Muscle of back (tissue), 11 donors: ENCODE data around the gene C6orf15. TPM values are rescaled to one million over a fixed set of nuclear protein-coding genes. Genes with fewer than 3 reads are reported as not detected.

Source experiments
- DNase-seq, 3 donors: peaks; one replicate each; pipeline versions ENCODE4 v3.0.0 to v3.0.0-alpha.2; 2013
- polyA plus RNA-seq, 10 donors: library from polyadenylated mRNA; unstranded; fragments of 120-200 nt; gene quantifications; one replicate each; pipeline ENCODE4 v1.2.1, GENCODE V29; 2013; ENCODE audit not compliant: insufficient read length in 10 of 10

C6orf15 gene
- polyA plus RNA-seq, 10 donors = not detected

GRCh38 chr6:31110825-31111582 lies 1.4 kb downstream of the C6orf15 start:
- DNase-seq = no peak

GRCh38 chr6:31107052-31107451 lies 5.3 kb downstream of the C6orf15 start:
- DNase-seq = no peak

- no peak for DNase-seq
Measured at GRCh38 chr6:31103136-31103535, 9.2 kb downstream of the C6orf15 start.

- no peak for DNase-seq
Measured at GRCh38 chr6:31098449-31098938, 13.9 kb downstream of the C6orf15 start.

- DNase-seq = no peak
Measured at GRCh38 chr6:31096656-31097055, 15.7 kb downstream of the C6orf15 start.

DNA sequence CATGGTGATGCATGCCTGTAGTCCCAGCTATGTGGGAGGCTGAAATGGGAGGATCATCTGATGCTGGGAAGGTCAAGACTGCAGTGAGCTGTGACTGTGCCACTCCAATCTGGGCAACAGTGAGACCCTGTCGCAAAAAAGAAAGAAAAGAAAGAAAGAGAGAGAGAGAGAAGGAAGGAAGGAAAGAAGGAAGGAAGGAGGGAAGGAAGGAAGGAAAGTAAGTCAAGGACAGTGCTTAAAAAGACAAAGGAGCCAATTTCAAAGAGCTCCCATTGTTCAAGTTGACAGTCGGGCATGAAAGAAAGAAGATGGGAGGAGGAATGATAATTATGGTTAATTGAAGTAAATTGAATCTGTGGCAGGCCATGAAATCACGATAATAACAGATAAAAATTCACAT lies 16.2 kb downstream of the C6orf15 start:
- DNase-seq = no peak

DNA sequence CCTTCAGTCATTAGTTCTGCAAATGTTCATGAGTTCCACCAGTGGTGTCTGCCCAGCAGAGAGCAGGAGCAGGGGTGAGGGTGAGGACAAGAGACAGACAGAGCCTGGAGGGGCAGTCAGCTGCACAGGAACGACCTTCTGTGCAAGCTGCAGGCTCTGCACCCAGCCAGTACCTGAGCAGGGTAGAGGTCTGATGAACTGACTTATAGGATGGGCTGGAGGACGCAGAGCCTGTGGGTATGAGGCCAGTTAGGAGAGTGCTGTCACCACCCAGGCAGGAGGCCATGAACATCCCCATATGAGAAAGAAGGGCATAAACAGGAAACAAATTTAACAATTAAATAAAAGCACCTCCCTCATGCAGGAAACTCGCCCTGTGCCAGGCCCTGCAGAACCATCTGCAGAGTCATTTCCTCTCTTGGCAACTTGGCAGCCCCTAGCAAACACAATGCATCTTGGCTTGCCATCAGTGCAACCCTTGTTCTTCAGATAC lies 17.9 kb downstream of the C6orf15 start:
- DNase-seq = no peak

DNA sequence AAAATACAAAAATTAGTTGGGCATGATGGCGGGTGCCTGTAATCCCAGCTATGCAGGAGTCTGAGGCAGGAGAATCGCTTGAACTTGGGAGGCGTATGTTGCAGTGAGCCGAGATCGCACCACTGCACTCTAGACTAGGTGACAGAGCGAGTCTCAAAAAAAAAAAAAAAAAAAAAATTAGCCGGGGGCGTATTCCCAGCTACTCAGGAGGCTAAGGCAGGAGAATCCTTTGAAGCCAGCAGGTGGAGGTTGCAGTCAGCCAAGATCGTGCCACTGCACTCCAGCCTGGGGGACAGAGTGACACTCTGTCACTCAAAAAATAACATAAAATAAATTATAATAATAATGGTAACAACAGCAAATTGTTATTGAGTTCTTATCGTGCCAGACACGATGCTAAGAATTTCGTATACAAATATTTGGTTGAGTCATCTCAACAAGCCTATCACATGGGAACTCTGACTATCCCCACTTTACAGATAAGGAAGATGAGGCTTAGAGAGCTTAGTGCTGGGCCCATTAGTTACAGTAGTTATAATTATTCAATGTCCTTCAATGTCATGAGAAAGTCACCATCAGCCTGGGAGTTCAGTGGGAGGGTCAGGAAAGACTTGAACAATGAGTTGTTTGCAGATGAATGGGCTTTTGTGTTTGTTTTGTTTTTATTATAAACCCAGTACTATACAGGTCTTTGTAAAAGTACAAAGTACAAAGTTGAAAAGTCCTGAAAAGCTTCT lies 19.4 kb downstream of the C6orf15 start:
- no peak for DNase-seq

- no peak for DNase-seq
Measured at GRCh38 chr6:31092238-31092637, 20.1 kb downstream of the C6orf15 start.

DNA sequence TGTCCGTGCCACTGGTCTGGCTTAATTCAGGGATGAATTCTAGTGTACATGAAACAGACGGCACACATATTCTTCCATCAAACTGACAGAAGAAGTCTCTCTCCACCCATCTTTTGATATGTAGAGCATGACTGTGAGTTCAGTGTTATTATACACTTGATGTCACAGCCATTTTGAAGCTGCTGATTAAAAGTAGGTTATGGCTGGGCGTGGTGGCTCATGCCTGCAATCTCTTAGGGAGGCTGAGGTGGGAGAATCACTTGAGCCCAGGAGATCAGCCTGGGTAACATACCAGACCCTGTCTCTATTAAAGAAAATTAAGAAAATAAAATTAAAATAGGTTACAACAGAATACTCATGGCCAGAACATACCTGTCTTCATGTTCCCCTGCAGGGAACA lies 20.7 kb downstream of the C6orf15 start:
- no peak for DNase-seq

DNA sequence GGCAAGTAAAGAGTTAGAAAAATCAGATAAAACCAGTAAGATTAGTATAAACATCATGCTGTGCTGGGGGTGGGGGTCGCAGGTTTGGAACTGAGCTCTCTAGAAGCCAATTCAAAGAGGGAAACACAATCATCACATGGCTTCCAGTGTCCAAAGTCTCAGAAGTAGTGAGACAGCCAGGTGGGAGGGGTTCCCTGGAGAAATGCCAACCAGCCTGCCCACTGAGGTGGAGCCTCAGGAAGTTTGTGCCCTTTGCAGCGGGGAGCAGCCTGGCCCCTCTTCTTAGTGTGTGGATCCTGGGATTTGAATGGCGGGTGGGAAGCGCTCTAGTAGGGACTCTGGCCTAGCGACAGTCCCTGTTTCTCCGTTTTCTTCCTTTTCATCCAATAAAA lies 21.4 kb downstream of the C6orf15 start:
- DNase-seq = no peak

DNA sequence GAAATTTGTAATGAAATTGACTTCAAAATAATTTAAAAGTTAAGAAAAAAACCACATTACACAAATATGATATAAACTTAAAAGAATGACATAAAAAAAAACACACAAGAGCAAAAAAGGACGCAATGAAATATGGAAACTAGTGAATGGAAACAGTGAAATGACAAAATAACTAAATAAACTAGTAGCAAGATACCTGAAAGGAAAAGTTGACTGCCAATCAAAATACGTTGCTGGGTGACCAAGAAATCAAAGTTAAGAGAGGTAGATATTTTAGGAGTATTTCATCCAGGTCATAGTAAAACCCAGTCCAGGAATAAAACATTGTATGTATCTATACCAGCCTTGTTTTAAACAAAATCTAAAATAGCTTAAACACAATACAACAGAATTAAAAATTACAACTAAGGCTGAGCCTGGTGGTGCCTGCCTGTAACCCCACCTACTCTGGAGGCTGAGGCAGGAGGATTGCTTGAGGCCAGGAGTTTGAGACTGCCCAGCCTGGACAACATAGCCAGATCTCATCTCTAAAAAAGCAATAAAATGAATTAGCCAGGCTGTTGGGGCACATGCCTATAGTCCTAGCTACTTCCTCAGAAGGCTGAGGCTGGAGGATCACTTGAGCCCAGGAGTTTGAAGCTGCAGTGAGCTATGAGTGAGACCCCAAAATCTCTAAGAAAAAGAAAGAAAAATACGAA lies 22.0 kb downstream of the C6orf15 start:
- DNase-seq = no peak

GRCh38 chr6:31087494-31088089 lies 24.8 kb downstream of the C6orf15 start:
- peak; percentile 88 to 91 (median 91) for DNase-seq

DNA sequence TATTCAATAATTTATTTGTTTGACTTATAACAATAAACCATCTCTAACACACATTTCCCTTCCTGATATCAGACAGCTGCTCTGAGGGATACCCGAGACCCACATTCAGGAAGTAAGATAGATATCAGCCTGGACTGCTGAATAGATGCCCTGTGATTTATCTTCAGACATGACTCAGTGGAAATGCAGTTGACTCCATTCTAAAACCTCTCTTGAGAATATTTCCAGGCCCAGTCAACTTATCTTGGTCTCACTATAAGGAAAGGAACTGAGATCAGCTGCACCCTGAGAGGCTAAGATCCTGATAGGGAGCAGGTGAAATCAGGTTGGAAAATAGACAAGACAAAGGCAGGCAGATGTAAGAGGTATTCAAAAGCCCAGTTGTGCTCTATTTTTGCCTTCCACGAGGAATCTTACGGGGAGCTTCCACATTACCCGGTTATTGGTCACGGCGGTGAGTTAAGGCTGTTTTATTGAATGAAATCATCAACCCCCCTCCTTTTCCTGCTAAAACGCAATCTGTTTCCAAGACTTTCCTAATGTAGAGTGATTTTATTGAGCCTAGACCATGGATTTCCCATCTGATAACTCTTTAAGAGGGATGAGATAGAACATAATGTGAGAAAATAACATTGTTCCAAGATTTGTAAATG lies 25.5 kb downstream of the C6orf15 start:
- peak in 1 of 3 donors; percentile 37 for DNase-seq

DNA sequence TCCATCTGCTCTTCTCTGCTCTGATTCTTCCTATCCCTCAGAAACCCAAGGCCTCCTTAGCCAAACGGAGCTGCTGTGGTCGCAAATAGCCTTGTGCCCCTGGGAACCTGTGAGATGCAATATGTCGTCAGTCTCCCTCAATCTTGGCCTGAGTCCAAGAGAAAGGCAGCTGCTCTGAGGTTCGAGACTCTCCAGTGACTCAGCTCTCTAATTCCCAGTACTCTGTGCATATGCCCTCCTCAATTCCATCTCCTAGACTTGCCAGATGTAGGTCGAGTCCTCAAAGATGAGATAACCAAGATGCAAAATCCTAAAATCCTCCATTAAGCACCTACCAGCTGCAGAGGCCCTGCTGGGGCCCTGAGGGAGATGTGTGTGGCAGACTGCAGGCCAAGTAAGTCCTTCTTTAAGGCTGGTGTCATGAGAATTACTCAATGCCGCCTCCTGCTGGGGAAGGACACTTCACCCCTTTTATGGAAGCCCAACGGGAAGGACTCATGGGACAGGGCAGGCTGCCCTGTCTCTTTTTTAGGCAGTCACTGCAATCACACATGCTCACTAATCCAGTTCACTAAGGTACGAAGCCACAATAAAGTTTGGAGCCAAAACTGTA lies 28.5 kb downstream of the C6orf15 start:
- DNase-seq = peak; percentile 27 to 69 (median 39)

DNA sequence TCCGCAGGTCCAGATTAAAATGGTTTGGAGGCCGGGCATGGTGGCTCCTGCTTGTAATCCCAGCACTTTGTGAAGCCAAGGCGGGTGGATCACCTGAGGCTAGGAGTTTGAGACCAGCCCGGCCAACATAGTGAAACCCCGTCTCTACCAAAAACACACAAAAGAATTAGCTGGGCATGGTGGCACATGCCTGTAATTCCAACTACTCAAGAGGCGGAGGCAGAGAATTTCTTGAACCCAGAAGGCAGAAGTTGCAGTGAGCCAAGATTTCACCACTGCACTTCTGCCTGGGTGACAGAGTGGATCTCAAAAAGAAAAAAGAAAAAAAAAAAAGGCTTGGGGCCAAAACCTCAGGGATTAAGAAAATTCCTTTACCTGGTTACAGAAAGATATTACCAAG lies 30.5 kb downstream of the C6orf15 start:
- no peak for DNase-seq

GRCh38 chr6:31079656-31080261 lies 32.6 kb downstream of the C6orf15 start:
- peak; percentile 53 to 81 (median 67) for DNase-seq

DNA sequence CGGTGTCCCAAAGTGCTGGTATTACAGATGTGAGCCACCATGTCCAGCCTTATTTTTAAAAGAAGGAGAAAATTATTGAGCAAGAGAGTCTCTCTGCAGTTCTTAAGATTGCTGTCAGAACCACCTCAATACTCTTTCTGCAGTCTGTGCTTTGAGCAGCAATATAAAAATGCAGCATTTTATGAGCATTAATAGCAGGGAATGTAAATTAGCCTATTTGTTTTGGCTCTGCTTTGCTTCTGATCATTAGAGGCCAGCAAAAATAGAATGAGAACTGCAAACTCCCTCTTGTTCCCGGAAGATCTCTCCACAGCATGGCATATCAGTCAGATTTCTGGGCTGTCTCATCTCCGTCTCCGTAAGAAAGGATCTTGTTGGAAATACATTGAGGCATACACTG lies 35.8 kb downstream of the C6orf15 start:
- DNase-seq = no peak

DNA sequence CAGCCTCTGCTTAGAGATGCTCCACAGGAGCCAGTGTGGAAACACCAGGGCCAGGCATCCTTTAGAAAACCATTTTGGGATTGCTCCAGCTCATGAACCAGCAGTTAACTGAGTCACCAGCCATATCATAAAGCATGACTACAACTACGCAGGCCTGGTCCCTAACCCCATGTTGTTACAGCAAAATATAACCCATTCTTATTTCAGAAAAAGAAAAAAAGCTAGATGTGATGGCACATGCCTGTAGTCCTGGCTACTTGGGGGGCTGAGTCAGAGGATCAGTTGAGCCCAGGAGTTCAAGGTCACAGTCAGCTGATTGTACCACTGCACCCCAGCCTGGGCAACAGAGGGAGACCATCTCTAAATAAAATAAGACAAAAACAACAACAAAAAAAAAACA lies 36.8 kb downstream of the C6orf15 start:
- no peak for DNase-seq

DNA sequence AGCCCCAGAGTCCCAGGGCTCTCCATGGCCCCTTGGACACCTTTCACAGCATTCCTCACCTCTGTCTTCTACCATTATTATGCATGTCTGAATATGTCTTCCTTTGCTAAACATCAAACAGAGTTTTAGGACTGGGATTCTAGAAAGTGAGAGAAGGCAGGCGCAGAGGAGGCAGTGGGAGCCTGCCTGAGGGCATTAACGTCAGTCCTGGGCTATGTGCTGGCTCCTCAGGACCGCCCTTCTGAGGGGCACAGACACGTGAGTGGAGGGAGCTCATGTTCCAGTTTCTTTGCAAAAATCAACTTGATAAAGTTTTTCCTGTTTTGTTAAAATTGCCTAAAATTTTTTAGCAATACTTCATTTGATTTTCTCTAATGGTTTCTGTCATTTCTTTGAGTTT lies 38.0 kb downstream of the C6orf15 start:
- no peak for DNase-seq
